IMR-90 (cell line): Measurements from ENCODE around the gene ZNF662.
"Not testable (repeated sequence)": the region's sequence is repeated elsewhere in the genome, so short reads cannot be mapped to it uniquely, and the experiment has no call there.

Experiments used
- CTCF ChIP-seq: conservative IDR thresholded peaks from 2 replicates; pipeline ENCODE4 v1.5.1; 2012; ENCODE audit warnings: mild to moderate bottlenecking, low read depth, low read length, improper control_type of control experiment
- NFE2L2 ChIP-seq: fragments of 150-350 bp; IDR thresholded peaks from 2 replicates; pipeline ENCODE4 v1.6.1; 2016; ENCODE audit warnings: low read depth, mild to moderate bottlenecking, low read length
- POLR2A ChIP-seq: IDR thresholded peaks from 2 replicates; pipeline ENCODE4 v1.6.1; 2012; ENCODE audit warnings: mild to moderate bottlenecking, low read depth, low read length
- RCOR1 ChIP-seq: IDR thresholded peaks from 2 replicates; pipeline ENCODE4 v1.6.1; 2012; ENCODE audit warnings: mild to moderate bottlenecking, low read length, improper control_type of control experiment; ENCODE audit not compliant: insufficient replicate concordance

GRCh38 chr3:42883251-42883930 is 22.6 kb upstream of the ZNF662 start:
- not testable (repeated sequence) for TF ChIP-seq CTCF, POLR2A, RCOR1, NFE2L2
